ENCODE data around the gene ZFAND6. TPM values are rescaled to one million over a fixed set of nuclear protein-coding genes. Genes with fewer than 3 reads are reported as not detected.

The ZFAND6 gene
- total RNA-seq, 1 experiment from 2014 or later: 89.7 TPM

DNA sequence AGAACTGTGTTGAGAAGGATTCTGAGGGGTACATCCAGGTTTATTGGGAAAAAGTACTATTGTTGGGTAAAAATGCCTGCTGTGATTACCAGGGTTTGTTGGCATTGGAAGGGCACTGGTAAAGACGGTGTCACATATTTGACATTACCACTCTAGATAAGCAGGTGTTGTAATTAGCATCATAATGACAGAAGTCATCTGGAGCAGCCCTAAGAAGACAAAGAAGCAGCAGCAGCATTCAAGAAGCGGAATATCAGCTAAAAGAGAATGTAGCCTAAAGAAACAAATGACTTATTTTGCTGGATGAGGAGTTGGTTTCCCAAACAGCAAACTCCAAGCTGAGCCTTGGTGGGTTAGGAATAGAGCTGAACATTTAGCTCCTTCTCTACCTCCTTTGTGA is 30.5 kb upstream of the ZFAND6 start:
- Histone ChIP-seq H3K27ac (ENCODE audit: insufficient read length, low read depth, low read length) (no peak overlapping the region), H2AK5ac (ENCODE audit: insufficient read length, low read length) (no peak overlapping the region), H2BK120ac (ENCODE audit: low read depth, low read length, poor library complexity, severe bottlenecking) (no peak overlapping the region), H3K9ac (ENCODE audit: extremely low read depth, insufficient read length, low read length) (no peak overlapping the region), H4K8ac (replicated peaks; ENCODE audit: insufficient read length, low read depth, low read length) (no peak overlapping the region), H2BK12ac (ENCODE audit: insufficient read length, low read depth, low read length) (no peak overlapping the region), H3K4me1 (ENCODE audit: insufficient read depth, low read length) (peaks cover 5% of the 10 kb centered on the region; the same call in 1 of the 2 replicates), H2BK15ac (ENCODE audit: low read depth, low read length) (no peak overlapping the region), H3K23ac (ENCODE audit: insufficient read length, low read depth, low read length) (no peak overlapping the region), H2BK20ac (ENCODE audit: low read depth, low read length, poor library complexity, severe bottlenecking) (no peak overlapping the region), H4K5ac (ENCODE audit: insufficient read length, low read depth, low read length) (no peak overlapping the region), H3K79me1 (ENCODE audit: insufficient read depth, low read depth, low read length, poor library complexity, severe bottlenecking) (no peaks in the 10 kb centered on the region), H2AFZ (ENCODE audit: low read length) (no peak overlapping the region), H3K9me3 (ENCODE audit: control insufficient read depth, low read depth, low read length) (no peaks in the 10 kb centered on the region), H4K91ac (ENCODE audit: insufficient read length, low read depth, low read length) (no peak overlapping the region), H3K4ac (ENCODE audit: low read depth, low read length) (no peak overlapping the region), H3K56ac (ENCODE audit: insufficient read length, low read depth, low read length) (no peak overlapping the region), H2BK5ac (ENCODE audit: insufficient read length, low read length) (no peak overlapping the region), H3K79me2 (ENCODE audit: insufficient read depth, low read length) (0 out of 2 replicates have a peak, but pooled peaks cover 1% of the 10 kb centered on the region), H3K18ac (ENCODE audit: insufficient read length, low read depth, low read length) (no peak overlapping the region), H3T11ph (ENCODE audit: low read length) (no peak overlapping the region), H4K20me1 (ENCODE audit: control insufficient read depth, insufficient read depth, insufficient read length) (no peaks in the 10 kb centered on the region), H3K23me2 (ENCODE audit: insufficient read length, low read depth, low read length, poor library complexity, severe bottlenecking) (no peaks in the 10 kb centered on the region), H3K14ac (ENCODE audit: insufficient read depth, low read length) (no peak overlapping the region), H3K27me3 (ENCODE audit: insufficient read depth, low read length) (no peaks in the 10 kb centered on the region), H3K4me2 (ENCODE audit: insufficient read depth, insufficient read length, low read length) (peak overlapping the region; percentile 9)
- Mint-ChIP-seq H3K27ac (peak overlapping the region in 2 of 3 experiments; percentile 79 to 86; a peak in 4 of 7 replicates), H3K27me3 (ENCODE audit: low read depth) (no peaks in the 10 kb centered on the region), H3K4me1 (peaks cover 42 to 48% of the 10 kb centered on the region in 2 experiments), H3K36me3 (ENCODE audit: insufficient read depth in 1 of 3, low read depth in 3 of 3) (no peaks in the 10 kb centered on the region), H3K4me3 (no peak overlapping the region; a peak in 1 of 5 replicates), H3K9me3 (no peaks in the 10 kb centered on the region)
- TF ChIP-seq, protein P1, sequence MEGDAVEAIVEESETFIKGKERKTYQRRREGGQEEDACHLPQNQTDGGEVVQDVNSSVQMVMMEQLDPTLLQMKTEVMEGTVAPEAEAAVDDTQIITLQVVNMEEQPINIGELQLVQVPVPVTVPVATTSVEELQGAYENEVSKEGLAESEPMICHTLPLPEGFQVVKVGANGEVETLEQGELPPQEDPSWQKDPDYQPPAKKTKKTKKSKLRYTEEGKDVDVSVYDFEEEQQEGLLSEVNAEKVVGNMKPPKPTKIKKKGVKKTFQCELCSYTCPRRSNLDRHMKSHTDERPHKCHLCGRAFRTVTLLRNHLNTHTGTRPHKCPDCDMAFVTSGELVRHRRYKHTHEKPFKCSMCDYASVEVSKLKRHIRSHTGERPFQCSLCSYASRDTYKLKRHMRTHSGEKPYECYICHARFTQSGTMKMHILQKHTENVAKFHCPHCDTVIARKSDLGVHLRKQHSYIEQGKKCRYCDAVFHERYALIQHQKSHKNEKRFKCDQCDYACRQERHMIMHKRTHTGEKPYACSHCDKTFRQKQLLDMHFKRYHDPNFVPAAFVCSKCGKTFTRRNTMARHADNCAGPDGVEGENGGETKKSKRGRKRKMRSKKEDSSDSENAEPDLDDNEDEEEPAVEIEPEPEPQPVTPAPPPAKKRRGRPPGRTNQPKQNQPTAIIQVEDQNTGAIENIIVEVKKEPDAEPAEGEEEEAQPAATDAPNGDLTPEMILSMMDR (conservative IDR thresholded peaks at IDR 0.05): no peak
- no CpG with 5 or more reads among the region's 2 CpGs for WGBS (ENCODE audit: extremely low coverage, insufficient read length, low lambda C conversion rate)
- no peak for DNase-seq

Data from H9 (cell line).